T47D (cell line): ENCODE data around the gene NUDT16L1.

Experiments used
- DNase-seq, 2 experiments: peaks; one replicate each; pipeline versions ENCODE4 v3.0.0 to v3.0.0-alpha.2; 2011 to 2012; ENCODE audit warnings: low read depth in 1 of 2, low spot score in 1 of 2
- JUND ChIP-seq: IDR thresholded peaks from 2 replicates; pipeline ENCODE4 v1.6.1; 2012; ENCODE audit warnings: low read depth
- in situ Hi-C: cut with HindIII; loops from 2 replicates; pipeline ENCODE4 v1.10.0; 2016; ENCODE audit warnings: low sequenced_read_pairs, low pct_unique_long_range_greater_than_20kb

The NUDT16L1 gene

GRCh38 chr16:4682084-4682591, 11.2 kb upstream of the NUDT16L1 start:
- TF ChIP-seq JUND: no peak
- no peak for DNase-seq
- in situ Hi-C loops: no loop called here

DNA sequence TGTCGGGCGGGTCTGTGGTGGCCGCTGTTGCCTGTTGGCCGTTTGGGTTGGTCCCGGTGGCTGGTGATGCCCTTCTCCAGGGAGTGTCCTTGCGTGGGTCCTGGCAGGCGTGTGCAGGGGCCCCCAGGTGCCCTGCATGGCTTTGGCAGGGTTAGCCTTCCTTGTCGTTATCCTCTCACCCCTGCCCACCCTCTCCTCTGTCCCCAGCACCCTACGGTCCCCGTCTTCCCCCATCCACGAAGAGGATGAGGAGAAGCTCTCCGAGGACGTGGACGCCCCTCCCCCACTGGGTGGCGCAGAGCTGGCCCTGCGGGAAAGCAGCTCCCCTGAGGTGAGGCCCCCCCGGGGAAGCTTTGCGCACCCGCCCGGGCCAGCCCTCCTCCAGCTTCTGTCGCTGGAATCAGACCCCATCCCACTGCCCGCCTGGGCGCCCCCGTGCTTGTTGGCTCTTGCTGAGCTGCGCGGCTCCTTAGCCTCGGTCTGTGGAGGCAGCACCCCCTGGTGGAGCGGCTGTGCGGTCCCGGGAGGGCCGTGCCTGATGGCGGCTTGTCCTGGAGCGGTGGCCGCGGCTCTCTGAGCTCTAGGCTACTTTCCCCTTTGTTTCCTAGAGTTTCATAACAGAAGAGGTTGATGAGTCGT, 10.6 kb upstream of the NUDT16L1 start:
- no peak for TF ChIP-seq JUND
- DNase-seq: no peak
- in situ Hi-C loops: no loop called here

DNA sequence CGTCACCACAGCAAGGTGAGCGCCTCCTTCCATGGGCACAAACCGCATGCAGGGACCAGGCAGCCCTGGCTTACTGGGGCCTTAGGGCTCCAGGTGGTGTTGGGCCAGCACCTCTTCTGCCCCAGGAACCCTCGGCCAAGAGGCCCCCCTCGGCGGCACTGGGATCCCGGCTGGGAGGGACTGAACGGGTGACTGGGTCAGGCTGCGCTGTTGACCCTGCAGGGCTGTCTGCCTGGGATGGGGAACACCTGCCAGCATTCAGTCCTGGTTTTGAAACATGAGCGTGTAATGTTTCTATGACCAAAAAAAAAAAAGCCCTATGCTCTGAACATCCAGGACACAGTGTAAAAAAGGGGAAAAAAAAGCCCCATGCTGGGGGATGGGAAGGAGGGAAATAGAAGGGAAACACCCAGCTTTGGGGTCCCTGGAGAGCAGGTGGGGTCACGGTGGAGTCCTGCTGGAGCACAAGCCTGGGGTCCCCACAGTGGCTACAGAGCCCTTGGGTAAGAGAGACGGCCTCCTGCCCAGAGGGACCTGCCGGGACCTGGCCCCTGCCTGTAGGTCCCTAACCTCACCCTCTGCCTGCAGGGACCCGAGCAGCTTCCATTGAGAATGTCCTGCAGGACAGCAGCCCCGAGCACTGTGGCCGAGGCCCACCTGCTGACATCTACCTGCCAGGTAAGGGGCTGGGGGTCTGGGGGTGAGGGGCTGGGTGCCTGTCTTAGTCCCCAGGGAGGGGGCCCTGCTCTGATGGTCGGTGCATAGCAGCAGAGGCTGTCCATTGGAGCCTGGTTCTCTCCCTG, 9.9 kb upstream of the NUDT16L1 start:
- in situ Hi-C loops: no loop called here
- DNase-seq: no peak
- no peak for TF ChIP-seq JUND

DNA sequence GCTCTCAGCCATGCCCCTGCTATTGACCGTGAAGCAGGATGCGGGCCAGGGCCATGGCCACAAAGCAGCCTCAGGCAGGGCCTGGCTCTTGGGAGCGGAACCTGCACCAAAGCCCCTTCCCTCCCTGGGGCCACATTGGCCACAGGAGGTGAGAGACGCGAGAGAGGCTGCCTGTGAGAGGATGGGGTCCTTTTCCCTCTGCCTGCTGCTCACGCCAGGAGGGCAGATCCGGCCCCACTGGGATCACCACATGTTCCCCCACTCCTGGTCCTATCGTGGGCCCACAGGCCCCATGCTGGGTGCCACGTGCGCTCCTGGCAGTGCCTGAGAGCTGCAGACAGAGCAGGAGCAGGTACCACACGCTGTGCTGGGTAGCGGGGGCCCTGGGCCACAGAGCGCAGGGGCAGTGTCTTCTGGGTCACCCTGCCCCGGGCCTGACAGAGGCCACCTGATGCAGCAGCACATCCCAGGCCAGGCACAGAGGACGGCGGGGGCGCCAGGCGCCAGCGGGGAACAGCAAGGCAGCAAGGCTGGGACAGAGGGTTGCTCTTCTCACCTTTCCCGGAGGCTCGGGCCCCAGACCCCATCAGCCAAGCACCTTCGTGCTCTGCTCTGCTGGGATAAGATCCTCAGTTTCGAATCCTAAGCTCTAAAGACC, 9.2 kb upstream of the NUDT16L1 start:
- TF ChIP-seq JUND: no peak
- in situ Hi-C loops: no loop called here
- no peak for DNase-seq

DNA sequence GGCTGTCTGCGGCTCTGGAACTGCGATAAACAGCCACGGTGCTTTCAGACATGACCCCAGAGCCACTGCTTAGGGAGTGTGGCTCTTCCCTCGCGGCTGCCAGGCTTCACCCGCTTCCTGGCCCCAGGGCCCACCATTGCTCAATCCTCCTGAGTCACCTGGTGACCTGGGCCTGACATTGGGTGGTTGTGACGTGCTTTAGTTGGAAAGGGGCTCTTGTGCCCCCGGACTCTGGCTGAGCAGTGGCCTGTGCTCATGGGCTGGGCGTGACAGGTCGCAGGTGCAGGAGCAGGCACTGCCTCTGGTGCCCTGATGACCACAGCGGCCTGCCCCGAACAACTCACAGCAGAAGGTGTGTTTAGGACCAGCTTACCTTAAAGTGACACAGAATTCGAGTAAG, 8.6 kb upstream of the NUDT16L1 start:
- TF ChIP-seq JUND: no peak
- in situ Hi-C loops: no loop called here
- no peak for DNase-seq

- no peak for TF ChIP-seq JUND
- in situ Hi-C loops: no loop called here
- no peak for DNase-seq
Measured at GRCh38 chr16:4685292-4685691, 8.1 kb upstream of the NUDT16L1 start.

- in situ Hi-C loops: no loop called here
Measured at GRCh38 chr16:4685776-4686496, 7.4 kb upstream of the NUDT16L1 start.

DNA sequence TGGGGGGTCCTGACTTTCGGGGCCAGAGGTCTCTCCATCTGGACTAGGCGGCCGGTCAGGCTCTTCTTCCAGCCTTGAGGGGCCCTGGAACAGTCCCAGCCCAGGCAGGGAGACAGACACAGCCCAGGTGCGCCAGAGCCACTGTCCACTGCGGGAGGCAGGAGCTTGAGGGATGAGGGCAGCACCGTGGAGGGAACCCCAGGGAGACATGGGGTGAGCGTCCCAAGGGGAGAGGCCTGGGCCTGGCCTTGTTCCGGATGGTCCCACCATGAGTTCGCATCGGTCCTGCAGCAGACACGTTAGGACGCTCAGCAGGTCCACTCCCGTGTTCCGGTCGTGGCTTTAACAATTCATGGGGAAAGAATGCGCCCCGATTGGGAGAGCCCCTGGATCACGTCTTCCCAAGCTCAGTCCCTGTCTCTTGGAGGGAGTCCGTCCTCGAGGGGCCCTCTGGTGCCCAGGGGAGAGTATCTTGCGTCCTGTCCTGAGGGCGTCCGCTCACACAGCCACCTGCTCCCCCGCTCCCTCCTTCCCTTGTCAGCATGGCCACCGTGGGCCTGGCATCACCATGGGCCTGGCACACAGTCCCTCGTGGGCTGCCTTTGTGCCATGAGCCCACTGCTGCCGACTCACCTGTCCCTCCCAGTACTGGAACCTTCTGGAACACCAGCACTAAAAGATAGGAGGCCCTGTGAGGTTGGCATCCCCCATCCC, 6.7 kb upstream of the NUDT16L1 start:
- no peak for TF ChIP-seq JUND
- DNase-seq: no peak
- in situ Hi-C loops: no loop called here

More at GRCh38 chr16:4685776-4686496, 7.4 kb upstream of the NUDT16L1 start:
- no peak for TF ChIP-seq JUND
- no peak for DNase-seq

DNA sequence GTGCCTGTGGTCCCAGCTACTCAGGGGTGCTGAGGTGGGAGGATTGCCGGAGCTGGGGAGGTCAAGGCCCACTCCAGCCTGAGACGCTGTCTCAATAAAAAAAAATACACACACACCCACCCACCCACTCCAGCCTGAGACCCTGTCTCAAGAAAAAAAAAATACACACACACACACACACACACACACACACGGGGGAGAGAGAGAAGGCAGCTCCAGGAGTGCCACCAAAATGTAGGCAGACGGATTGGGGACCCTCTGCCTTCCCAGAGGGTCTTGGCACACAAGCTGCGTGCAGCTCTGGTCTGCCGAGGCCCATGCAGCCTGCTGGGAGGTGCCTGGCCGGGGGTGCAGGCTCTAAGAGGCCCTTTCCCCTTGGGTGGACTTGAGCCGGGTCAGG, 5.9 kb upstream of the NUDT16L1 start:
- in situ Hi-C loops: no loop called here
- DNase-seq: no peak
- no peak for TF ChIP-seq JUND

GRCh38 chr16:4687946-4688673, 5.3 kb upstream of the NUDT16L1 start:
- in situ Hi-C loops: no loop called here
- DNase-seq: no peak
- TF ChIP-seq JUND: no peak

GRCh38 chr16:4688674-4689045, 4.7 kb upstream of the NUDT16L1 start:
- DNase-seq: no peak
- in situ Hi-C loops: no loop called here
- no peak for TF ChIP-seq JUND
